Epithelial cell of prostate (primary cell): Measurements from ENCODE around the gene TLE2.

Experiments used
- DNase-seq: peaks from one replicate; pipeline ENCODE4 v3.0.0-alpha.2; 2011; ENCODE audit warnings: low read depth, low spot score
- H3K27ac ChIP-seq: fragments of 450-650 bp; 2 replicates; pipeline ENCODE4 v1.5.1; 2017; ENCODE audit warnings: mild to moderate bottlenecking

TLE2 gene

DNA sequence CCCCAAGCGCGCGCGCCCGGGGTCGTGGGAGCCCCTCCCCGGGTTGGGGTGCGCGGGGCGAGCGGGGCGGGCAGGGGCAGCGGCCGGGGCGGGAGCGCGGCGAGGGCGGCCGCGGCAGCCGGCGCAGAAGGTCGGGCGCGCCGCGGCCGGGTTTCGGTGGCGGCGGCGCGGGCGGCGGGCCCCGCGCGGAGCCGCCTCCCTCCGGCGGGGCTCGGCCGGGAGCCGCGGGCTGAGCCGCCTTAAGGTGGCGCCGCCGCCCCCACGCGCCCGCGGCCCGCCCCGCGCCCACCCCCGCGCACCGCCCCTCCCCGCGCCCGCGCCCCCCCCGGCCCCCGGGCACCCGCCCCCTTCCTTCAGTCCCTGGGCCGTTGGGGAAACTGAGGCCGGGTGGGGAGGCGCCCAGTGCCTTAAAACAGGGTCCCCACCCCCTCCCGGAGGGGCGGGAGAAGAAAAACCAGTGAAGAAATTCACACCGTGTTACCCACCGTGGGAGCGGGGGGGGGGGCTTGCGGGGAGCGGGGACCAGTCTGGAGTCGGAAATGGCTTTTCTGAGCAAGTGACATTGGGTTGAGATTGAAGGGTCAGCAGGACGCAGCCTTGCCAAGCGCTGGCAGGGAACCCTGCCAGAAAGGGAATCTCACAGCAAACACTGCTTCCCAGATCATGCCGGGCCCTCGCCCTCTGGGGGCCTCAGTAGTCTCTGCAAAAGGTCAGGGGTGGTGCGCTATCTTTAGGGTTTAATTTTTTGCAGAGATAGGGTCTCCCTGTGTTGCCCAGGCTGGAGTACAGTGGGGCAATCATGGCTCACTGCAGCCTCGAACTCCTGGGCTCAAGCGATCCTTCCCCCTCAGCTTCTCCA lies at the start of gene TLE2:
Gene TLE2, minus strand, starts transcription at position 216 of the 859 bp plus-strand sequence. CDS start 376 bp downstream, outside the sequence.
- no peak within 1 kb of the TSS for H3K27ac ChIP-seq
- no peak for DNase-seq

DNA sequence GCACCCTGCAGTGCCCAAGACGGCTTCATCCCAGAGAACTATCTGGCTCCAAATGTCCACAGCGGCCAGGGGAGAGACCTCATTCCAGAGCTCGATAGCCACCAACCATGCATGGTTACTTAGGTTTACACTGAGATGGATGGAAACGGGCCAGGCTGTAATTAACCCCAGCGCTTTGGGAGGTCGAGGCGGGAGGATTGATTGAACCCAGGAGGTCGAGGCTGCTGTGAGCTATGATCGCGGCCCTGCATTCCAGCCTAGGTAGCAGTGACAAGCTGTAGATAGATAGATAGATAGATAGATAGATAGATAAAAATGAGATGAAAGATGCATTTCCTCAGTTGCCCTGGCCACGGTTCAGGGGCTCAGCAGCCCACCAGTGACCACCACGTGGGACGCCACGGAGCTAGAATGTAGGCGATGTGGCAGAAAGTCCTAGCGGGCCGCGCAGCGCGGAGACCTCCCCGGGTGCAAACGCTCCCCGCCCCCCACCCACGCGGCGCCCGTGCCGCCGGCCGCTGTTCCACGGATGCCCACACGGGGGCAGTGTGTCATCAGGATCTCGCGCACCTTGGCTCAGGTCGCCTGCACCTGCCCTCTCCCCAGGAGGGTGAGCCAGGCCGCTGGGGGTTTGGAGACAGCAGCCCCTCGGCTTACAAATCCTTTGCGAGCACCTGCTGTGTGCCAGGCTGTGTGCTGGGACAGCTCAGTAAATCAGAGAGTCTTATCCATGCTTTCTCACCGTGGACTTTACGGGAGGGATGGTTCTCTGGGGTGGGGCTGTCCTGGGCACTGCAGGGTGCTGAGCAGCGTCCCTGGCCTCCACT lies 46.7 kb upstream of the TLE2 start:
- no peak for DNase-seq
- H3K27ac ChIP-seq = no peak overlapping the region

GRCh38 chr19:3073931-3074595 lies 45.0 kb upstream of the TLE2 start:
- no peak for DNase-seq
- H3K27ac ChIP-seq = no peak overlapping the region

GRCh38 chr19:3073159-3073563 lies 44.1 kb upstream of the TLE2 start:
- H3K27ac ChIP-seq = no peak overlapping the region
- no peak for DNase-seq

DNA sequence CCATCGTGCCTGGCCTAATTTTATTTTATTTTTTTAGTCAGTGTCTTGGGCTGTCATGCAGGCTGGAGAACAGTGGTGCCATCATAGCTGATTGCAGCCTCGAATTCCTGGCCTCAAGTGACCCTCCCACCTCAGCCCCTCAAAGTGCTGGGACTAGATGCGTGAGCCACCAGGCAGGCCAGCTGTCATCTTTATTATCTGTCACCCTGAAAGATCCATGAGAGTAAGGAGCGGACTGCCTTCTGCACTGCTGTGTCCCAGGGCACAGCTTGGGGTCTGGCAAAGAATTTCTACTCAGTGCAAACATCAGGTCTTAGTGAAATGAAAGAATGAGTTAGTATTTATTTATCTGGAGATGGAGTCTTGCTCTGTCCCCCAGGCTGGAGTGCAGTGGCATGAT lies 42.7 kb upstream of the TLE2 start:
- no peak for DNase-seq
- H3K27ac ChIP-seq = no peak overlapping the region

DNA sequence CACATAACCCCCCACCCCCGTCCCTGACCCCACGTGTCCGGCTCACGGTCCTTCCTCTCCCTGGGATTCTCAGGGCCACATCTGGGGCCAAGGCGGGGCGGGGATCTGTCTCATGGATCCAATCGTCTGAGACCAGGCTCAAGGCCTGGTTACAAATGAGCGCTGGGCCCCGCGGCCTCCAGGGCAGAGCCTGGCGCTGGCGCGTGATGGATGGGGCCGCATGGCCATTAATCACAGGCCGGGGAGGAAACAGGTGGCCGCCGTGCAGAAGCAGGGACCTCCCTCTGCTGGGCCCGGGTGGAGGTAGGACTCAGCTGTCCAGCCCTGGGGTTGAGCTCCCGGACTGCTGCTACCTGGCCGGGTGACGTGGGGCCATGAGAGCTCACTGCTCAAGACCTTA lies 39.0 kb upstream of the TLE2 start:
- no peak overlapping the region for H3K27ac ChIP-seq
- DNase-seq = no peak

DNA sequence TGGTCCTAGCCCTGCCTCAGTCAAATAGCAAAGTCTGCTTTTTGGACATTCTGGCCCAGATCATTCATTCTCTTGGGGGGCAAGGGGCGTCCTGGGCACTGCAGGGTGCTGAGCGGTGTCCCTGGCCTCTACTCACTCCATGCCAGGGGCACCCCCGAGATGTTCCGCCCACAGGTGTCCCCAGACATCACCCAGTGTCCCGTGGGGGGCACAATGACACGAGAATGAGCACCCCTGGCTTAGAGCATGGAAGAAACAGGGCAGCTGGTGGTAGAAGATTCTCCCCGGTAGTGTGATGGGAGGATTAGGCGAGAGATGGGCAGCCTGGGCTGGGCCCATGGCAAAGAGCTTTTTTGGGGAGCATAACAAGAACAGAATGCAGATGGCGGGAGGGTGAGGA lies 38.5 kb upstream of the TLE2 start:
- no peak for DNase-seq
- H3K27ac ChIP-seq = no peak overlapping the region

GRCh38 chr19:3066482-3067049 lies 37.5 kb upstream of the TLE2 start:
- H3K27ac ChIP-seq = no peak overlapping the region
- no peak for DNase-seq

DNA sequence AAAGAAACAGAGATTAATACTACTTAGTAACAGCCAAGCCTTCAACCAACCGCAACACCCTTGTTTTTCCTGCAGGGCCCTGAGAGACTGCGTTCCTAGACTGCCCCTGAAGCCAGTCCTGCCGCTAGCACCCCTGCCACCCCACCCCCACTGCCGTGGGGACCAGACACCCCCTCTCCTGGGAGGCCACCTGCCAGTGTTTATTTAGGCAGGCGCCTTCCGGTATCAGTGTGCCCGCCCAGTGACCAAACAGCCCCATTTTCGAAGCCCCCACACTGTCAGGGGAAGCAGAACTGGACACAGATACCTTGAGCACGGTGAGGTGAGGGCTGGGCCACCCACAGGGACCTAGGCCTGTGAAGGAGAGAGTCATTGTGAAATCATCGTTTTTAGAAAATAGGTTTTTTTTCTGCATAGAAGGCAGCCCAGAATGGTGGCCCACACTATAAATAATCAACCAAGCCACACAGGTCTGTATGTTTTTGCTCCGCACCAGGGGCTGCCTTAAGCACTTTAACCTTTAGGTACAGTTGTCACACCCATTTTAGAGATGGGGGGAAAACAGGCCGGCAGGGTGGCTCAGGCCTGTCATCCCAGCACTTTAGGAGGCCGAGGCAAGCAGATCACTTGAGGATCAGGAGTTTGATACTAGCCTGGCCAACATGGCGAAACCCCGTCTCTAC lies 36.7 kb upstream of the TLE2 start:
- DNase-seq = no peak
- no peak overlapping the region for H3K27ac ChIP-seq

- no peak for DNase-seq
- no peak overlapping the region for H3K27ac ChIP-seq
These were observed 34.9 kb upstream of the TLE2 start for GRCh38 chr19:3064011-3064330.

DNA sequence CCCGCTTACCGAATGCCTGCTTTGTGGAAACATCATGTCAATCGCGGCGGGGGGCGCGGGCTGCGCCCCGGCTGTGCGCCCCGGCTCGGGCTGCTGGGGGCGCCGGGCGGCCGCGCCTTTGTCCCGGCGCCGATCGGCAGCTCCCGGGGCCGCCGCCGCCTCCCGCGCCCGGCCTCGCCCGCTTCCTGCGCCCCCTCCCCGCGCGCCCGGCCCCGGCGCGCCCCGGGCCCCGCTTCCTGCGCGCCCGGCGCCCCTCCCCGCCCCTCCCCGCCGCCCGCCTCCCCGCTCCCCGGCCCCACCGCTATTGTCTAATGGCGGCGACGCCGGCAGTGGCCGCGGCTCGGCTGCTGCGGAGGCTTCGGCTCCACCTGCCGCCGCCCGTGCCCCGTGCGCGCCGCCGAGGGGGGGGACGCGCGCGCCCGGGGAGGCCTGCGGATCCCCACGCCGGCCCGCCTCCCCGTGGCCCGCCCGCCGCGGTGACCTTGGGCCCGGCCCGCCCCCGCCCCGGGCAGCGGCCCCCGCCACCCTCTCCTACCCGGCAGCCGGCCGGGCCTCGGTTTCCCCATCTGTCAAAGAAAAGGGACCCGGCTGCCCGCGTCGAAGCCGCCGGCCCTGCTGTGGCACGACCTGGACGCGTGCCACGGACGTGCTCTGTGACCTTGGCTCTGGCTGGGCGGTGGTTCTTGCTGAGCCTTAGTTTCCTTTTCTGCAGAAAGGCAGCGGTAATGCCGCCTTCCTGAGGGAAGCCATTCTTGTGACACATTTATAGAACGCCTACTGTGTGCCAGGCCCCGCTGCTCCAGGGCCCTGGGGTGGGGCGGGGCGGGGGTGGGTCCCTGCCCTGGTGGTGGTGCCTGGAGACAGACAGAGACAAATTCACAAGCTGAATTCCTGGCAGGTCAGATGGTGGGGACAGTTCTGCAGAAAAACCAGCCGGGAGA lies 33.4 kb upstream of the TLE2 start, which contains the start of gene TLE5:
Gene TLE5, minus strand, starts transcription at position 331 of the 941 bp plus-strand sequence. Its CDS starts 295 bp downstream, at position 36.
- DNase-seq = no peak
- peak within 1 kb of the TSS; percentile 82 for H3K27ac ChIP-seq

DNA sequence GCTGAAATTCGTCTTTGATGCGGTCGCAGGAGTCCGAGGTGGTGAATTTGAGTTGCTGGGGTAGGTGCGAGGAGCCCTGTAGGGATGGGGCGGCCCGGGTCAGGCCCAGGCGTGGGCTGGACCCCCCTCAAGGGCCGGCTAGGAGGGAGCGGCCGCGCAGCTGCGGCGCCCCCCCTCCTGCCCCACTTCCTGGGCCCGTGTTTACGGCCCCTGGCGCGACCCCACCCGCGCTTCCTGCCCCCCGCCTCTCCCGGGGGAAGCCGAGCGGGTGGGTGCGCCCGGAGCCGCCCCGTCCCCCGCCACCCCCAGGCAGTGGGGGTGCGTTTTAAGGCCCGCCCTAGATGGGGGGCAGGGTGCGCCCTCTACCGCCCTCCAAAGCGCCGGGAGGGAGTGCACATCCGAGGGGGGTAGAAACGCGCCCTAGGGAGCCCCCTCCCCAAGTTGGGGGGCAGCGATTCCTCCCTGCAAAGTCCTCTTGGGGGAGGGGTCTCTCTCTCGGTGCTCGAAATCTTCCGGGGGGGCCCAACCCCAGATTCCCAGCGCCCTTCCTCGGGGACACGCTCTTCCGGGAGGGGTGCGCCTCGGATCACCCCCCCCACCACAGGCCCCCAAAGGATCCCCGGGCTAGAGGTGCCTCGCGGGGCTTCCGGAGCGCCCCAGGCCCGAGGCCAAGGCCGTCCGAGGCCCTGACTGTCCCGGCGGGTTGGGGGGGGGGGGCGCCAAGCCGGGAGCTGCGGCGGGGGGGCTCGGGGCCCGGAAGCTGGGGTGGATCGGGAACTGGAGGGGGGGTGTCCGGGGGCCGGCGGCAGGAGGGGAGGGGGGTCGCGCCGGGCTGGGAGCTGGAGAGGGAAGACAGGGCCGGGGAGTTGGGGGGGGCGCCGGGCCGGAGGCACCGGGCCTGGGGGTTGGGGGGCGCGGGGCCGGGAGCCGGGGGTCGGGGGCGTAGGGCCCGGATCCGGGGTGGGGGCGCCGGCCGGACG lies 32.4 kb upstream of the TLE2 start:
- DNase-seq = no peak

DNA sequence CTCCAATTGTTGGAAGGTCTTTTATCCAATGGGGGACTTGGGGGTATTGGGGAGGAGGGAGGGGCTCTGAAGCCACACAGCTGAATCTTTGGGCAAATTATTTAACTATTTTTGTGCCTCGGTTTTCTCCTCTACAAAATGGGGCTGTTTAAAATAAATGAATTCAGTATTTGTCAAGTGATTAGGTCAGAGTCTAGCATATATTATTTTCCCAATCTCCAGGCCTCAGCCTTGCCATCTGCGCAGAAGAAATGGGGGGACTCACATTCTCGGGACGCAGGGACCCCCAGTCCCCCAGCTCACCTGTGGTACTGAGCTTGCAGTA lies 31.7 kb upstream of the TLE2 start:
- H3K27ac ChIP-seq = peak overlapping the region; percentile 82
- DNase-seq = no peak

More for the DNA sequence above, 32.4 kb upstream of the TLE2 start:
- peak overlapping the region; percentile 82 for H3K27ac ChIP-seq

GRCh38 chr19:3059653-3060052 lies 30.6 kb upstream of the TLE2 start:
- DNase-seq = no peak
- no peak overlapping the region for H3K27ac ChIP-seq

- no peak overlapping the region for H3K27ac ChIP-seq
- DNase-seq = no peak
These were observed 29.8 kb upstream of the TLE2 start for GRCh38 chr19:3058821-3059314.

- peak overlapping the region; percentile 98 for H3K27ac ChIP-seq
These were observed 29.1 kb upstream of the TLE2 start for GRCh38 chr19:3058009-3058820.

GRCh38 chr19:3057275-3057714 lies 28.2 kb upstream of the TLE2 start:
- DNase-seq = no peak
- peak overlapping the region; percentile 98 for H3K27ac ChIP-seq

More at GRCh38 chr19:3058009-3058820, 29.1 kb upstream of the TLE2 start:
- no peak for DNase-seq
